Heart left ventricle (tissue), 13 donors: Measurements from ENCODE around the gene PDE10A.
"Not testable (repeated sequence)": the region's sequence is repeated elsewhere in the genome, so short reads cannot be mapped to it uniquely, and the experiment has no call there.

Source experiments
- POLR2A ChIP-seq, 2 donors: fragments of 450-650 bp; IDR thresholded peaks; one replicate each; pipeline ENCODE4 v1.6.1; 2017; ENCODE audit warnings: antibody characterized with exemption in 2 of 2, mild to moderate bottlenecking in 2 of 2, moderate library complexity in 2 of 2
- TF ChIP-seq, protein P1 (sequence below), 12 donors: fragments of 200-600 bp; sonication (generic) in 4 of 12; IDR thresholded peaks; one replicate each; pipeline versions ENCODE4 v1.5.0 to v1.8.0; 2018 to 2022; ENCODE audit warnings: antibody characterized with exemption in 12 of 12, mild to moderate bottlenecking in 5 of 12
- donor health status: ischemic (EF 13 %, LVEDD 7.1; RV severe dilation, severe dysfunction).
- donor health status: DM: no; HTN: yes; CAD: no.
- donor health status: DM: no; HTN: no; CAD: no.
- donor health status: ischemic (EF 25% LVEDD 6.9; RV normal size, moderate dysfunction).
- donor health status: ischemic (EF 25% LVEDD 5.7; RV mildly dilated, moderate dysfunction).
- donor health status: ischemic (EF 35%, LVEDD 5.7; RV mildly dilated, moderate dysfunction).
- donor health status: nonischemic (EF 11% LVEDD 7.7; RV severe dilation, severe dysfunction).
- donor health status: DM: yes; HTN: yes; CAD: no.
- donor health status: PGD.
- donor health status: ischemic (EF 29% LVEDD 5.4; RV normal size, mild dysfunction).
- donor health status: nonischemic (EF 23%, LVEDD 6.1; RV moderate dilation, normal function).

DNA sequence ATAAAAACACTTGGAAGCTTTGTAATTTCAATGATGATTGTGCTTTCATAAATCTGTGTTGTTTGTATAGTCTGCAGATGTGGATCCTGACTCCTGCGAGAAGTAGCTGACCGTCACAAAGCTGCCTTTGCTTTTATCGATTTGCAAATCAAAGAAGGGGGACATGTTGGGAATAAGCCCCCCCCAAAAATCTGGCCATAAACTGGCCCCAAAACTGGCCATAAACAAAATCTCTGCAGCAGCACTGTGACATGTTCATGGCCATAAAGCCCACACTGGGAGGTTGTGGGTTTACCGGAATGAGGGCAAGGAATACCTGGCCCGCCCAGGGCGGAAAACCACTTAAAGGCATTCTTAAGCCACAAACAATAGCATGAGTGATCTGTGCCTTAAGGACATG lies 199.5 kb downstream of the PDE10A start:
- TF ChIP-seq, protein P1, sequence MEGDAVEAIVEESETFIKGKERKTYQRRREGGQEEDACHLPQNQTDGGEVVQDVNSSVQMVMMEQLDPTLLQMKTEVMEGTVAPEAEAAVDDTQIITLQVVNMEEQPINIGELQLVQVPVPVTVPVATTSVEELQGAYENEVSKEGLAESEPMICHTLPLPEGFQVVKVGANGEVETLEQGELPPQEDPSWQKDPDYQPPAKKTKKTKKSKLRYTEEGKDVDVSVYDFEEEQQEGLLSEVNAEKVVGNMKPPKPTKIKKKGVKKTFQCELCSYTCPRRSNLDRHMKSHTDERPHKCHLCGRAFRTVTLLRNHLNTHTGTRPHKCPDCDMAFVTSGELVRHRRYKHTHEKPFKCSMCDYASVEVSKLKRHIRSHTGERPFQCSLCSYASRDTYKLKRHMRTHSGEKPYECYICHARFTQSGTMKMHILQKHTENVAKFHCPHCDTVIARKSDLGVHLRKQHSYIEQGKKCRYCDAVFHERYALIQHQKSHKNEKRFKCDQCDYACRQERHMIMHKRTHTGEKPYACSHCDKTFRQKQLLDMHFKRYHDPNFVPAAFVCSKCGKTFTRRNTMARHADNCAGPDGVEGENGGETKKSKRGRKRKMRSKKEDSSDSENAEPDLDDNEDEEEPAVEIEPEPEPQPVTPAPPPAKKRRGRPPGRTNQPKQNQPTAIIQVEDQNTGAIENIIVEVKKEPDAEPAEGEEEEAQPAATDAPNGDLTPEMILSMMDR (IDR thresholded peaks at IDR 0.05): not testable (repeated sequence)
- not testable (repeated sequence) for TF ChIP-seq POLR2A (IDR thresholded peaks at IDR 0.05)
